PC-3 (cell line): ENCODE measurements around the gene TUBB6.

Experiments
- EZH2 ChIP-seq: fragments of 300-600 bp; sonication (generic); IDR thresholded peaks from one replicate; pipeline ENCODE4 v1.6.1; 2017; ENCODE audit warnings: antibody characterized with exemption, mild to moderate bottlenecking, low read length; ENCODE audit not compliant: unreplicated experiment
- EZH2phosphoT487 ChIP-seq: fragments of 300-600 bp; sonication (generic); IDR thresholded peaks from 2 replicates; pipeline ENCODE4 v1.6.1; 2018; ENCODE audit warnings: mild to moderate bottlenecking, antibody characterized with exemption, low read length, borderline replicate concordance
- TF ChIP-seq, protein P1 (sequence below): fragments of 300-600 bp; sonication (generic); conservative IDR thresholded peaks from 2 replicates; pipeline ENCODE4 v1.5.1; 2017; ENCODE audit warnings: antibody characterized with exemption, low read depth, mild to moderate bottlenecking, low read length

DNA sequence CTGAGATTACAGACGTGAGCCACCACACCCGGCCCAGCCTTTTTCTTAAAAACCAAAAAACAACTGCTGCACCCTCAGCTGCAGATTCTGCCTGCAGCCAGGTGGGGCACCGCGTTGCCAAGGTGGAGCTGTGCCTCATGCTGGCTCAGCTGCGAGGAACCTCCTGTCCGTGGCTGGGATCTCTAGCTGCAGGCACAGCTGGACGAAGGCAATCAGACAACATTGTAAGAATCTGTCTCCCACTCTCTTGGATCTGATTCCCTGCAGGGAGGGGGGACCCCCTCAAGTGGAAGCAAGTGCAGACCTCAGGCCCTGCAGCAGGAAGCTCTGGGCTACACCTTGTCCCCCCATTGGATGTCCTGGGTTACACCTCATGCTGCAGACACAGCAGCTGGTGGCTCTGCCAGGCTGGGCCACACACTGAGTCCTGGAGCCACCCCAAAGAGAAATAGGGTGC lies 29.8 kb upstream of the TUBB6 start:
- TF ChIP-seq, protein P1, sequence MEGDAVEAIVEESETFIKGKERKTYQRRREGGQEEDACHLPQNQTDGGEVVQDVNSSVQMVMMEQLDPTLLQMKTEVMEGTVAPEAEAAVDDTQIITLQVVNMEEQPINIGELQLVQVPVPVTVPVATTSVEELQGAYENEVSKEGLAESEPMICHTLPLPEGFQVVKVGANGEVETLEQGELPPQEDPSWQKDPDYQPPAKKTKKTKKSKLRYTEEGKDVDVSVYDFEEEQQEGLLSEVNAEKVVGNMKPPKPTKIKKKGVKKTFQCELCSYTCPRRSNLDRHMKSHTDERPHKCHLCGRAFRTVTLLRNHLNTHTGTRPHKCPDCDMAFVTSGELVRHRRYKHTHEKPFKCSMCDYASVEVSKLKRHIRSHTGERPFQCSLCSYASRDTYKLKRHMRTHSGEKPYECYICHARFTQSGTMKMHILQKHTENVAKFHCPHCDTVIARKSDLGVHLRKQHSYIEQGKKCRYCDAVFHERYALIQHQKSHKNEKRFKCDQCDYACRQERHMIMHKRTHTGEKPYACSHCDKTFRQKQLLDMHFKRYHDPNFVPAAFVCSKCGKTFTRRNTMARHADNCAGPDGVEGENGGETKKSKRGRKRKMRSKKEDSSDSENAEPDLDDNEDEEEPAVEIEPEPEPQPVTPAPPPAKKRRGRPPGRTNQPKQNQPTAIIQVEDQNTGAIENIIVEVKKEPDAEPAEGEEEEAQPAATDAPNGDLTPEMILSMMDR = peak; percentile 67
- TF ChIP-seq EZH2 = no peak
- TF ChIP-seq EZH2phosphoT487 = no peak
